ENCODE measurements around the gene SLFN12. TPM values are rescaled to one million over a fixed set of nuclear protein-coding genes. Genes with fewer than 3 reads are reported as not detected.

Gene SLFN12
- 6.3 and 20.3 TPM in 2 replicates for total RNA-seq

GRCh38 chr17:35432176-35433074 is at the start of gene SLFN12:
Gene SLFN12 (minus strand): TSS chr17:35432500. CDS start chr17:35423028, 9,472 bp downstream.

GRCh38 chr17:35448214-35448898 is 16.1 kb upstream of the SLFN12 start, which contains the start of gene SLFN13:
Gene SLFN13 (minus strand): TSS chr17:35448766. CDS start chr17:35445680, 3,086 bp downstream.

GRCh38 chr17:35373534-35373983 is 58.7 kb downstream of the SLFN12 start, which contains the start of gene SLFN11:
Gene SLFN11 (minus strand): TSS chr17:35373621. CDS start chr17:35363807, 9,814 bp downstream.

Small RNA genes lying within 50 kb of the gene (small RNA-seq; reads per million reads assigned to genes)
- gene AC060766.3 (ENCODE audit: low replicate concordance): not detected
- not detected for gene AC060766.5 (ENCODE audit: low replicate concordance)

Other genes starting within 250 kb of the SLFN12 start
- not detected in 2 replicates for gene SLC35G3, start 238.1 kb downstream of the SLFN12 start, total RNA-seq
- gene SLFN5, start 189.4 kb downstream of the SLFN12 start, total RNA-seq: 79.5 and 151 TPM in 2 replicates
- gene SLFN11, start 58.9 kb downstream of the SLFN12 start, total RNA-seq: 39.5 and 53.2 TPM in 2 replicates
- 1.3 and 1.6 TPM in 2 replicates for gene SLFN13, start 16.3 kb upstream of the SLFN12 start, total RNA-seq
- not detected in 2 replicates for gene SLFN12L, start 105.2 kb upstream of the SLFN12 start, total RNA-seq
- not detected in 2 replicates for gene SLFN14, start 128.3 kb upstream of the SLFN12 start, total RNA-seq
- gene PEX12, start 146.1 kb upstream of the SLFN12 start, total RNA-seq: 4.7 and 7.2 TPM in 2 replicates
- gene AP2B1, start 154.8 kb upstream of the SLFN12 start, total RNA-seq: 105 and 107 TPM in 2 replicates

All from placental pericyte (primary cell).